ENCODE measurements around the gene GNA12.
A peak's percentile ranks its signal among the peaks of the same experiment; 100 is the strongest.

The GNA12 gene

DNA sequence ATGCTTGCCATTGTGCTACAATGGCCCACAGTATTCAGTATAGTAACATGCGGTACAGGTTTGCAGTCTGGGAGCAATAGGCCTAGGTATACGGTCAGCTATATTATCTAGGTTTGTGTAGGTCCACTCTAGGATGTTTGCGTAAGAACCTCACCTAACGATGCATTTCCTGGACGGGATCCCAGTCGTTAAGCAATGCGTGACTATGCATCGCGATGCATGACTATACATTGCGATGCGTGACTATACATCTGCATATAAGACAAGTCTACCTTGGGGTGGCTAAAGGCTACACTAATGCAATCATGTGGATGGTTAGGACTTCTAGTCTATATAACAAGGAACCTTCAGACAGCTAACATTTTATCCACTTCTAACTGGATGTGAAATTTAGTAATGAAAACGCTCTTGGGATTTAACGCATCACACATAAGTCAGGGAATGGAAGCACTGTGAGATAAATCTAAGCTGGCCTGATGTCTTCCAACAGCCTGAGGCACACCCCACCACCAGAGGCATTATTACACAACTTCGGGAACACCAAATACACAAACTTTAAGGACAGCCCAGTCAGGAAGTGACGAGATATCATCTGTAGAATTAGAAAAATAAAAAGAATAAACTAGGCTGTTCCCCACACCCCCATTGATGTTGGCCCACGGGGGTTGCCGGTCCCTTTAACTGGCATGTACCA is 9.2 kb downstream of the GNA12 start:
- DNase-seq = no peak

- no peak for DNase-seq
Observed at GRCh38 chr7:2833083-2833910, 10.8 kb downstream of the GNA12 start.

GRCh38 chr7:2832461-2832860 is 11.6 kb downstream of the GNA12 start:
- DNase-seq = no peak

- no peak for DNase-seq
Observed at GRCh38 chr7:2830609-2831376, 13.3 kb downstream of the GNA12 start.

DNA sequence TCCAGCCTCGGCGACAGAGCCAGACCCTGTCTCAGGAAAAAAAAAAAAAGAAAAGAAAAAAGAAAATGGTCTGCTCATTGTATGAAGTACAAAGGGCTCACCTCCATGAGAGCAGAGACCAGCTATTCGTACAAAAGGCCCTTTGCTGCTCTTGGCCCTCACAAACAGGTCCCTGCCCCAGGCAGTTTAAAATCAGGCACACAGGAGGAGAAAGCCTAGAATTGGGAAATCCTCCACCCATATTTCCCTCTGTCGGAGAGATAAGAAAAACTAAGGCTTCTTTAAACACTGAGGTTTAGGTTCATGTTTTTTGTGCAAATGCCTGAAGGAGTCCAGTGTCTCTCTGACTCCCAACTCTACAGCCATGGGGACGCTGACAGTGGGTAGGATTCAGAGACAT is 15.1 kb downstream of the GNA12 start:
- DNase-seq = no peak

DNA sequence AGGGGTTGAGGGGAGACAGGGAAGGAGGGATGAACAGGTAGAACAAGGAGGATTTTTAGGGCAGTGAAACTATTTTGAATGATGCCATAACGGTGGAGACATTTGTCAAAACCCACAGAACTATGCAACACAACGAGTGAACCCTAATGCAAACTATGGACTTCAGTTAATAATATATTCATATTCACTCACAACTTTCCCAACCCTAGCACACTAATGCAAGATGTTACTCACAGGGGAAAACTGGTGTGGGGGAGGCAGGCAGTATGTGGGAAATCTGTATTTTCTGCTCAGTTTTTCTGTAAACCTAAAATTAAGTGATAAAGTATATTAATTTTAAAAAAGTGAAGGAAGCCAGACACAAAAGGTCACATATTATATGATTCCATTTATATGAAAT is 17.3 kb downstream of the GNA12 start:
- no peak for DNase-seq

GRCh38 chr7:2825559-2826227 is 18.4 kb downstream of the GNA12 start:
- no peak for DNase-seq

DNA sequence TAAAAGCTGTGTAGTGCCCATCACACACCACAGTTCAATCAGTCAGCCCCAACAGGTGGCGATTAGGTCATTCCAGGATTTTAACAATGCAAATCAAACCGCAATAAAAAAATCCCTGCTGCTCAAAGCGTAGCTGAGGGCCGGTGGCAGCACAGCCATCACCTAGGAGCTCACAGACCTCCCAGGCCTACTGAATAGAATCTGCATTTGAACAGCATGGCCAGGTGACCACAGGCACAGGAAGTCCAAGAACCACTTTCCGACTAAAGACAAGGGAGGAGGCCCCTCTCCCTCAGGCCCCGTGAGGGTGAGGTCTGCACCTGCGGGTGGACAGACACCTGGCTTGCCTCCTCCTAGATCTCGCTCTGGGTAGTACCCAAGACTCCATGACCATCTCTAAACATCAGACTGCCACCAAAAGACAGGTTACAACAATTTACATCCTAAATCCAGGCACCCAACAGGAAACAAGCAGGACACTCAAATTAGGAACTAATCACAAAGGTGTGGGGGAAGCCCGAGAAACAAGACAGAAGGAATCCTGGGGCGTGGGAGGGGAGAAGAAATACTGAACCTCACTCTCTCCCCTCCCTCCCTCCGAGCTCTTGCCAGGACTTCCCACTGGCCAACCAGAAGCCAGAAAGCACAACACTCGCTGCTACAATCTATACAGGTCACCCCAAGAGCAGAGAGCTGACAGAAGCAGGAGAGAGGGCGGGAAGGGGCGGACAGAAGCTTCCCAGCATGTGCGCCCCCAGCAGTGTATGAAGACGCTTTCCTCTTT is 19.2 kb downstream of the GNA12 start:
- peak in 1 of 2 experiments; percentile 12 for DNase-seq

DNA sequence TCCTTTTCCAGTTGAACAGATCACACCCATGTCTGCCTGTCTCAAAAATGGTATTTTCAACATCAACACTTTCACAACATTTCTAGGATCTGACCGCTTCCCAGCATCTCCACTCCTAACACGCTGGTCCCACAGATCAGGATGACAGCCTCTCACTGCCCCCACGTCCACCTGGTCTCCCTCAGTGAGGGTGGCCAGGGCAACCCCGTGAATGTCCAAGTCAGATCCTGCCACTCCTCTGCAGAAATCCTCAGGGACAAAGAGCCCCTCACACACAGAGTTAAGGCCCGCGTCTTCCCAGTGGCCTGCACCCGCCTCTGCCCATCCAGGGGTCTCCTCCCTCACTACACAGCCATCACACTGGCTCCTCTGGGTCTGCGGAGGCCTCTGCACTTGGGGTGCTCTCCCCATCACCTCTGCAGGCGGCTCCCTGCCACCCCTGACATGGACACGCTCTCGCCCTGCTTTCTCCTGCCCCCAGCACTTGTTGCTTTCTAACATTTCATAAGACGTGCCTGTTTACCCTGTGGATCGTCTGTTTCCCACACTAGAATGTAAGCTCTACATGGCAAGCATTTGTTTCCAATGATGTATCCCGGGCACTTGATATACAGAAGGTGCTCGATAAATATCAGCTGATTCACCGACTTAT is 20.0 kb downstream of the GNA12 start:
- DNase-seq = no peak

GRCh38 chr7:2823130-2823529 is 21.0 kb downstream of the GNA12 start:
- DNase-seq = no peak

DNA sequence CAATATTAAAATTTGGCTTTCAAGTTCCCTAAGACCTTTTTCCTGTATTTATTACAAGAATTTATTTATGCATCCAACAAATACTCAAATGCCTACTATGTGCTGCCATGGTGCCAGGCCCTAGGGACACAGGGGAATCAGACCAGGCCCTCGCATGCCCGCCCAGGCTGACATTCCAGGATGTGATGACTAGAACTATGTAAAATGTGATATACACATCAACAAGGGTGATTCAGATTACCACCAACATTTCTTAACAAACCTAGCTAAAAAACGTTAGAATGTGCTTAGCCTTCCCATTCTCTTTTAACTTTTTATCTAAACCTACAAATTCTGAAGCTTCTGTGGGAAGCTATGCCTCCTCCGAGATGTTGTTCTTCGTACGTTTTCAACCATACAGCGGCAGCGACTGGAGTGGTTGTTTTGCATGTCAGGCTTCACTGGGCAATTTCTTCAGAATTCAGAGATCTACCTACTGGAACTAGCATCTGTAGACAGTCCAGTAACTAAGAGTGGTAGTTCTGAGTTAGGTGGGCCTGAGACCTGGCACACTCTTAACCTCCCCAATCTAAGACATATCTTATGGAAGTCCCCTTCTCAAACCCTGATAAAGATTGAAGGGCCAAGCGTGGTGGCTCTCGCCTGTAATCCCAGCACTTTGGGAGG is 22.1 kb downstream of the GNA12 start:
- no peak for DNase-seq

- DNase-seq = no peak
Observed at GRCh38 chr7:2821161-2821841, 22.8 kb downstream of the GNA12 start.

DNA sequence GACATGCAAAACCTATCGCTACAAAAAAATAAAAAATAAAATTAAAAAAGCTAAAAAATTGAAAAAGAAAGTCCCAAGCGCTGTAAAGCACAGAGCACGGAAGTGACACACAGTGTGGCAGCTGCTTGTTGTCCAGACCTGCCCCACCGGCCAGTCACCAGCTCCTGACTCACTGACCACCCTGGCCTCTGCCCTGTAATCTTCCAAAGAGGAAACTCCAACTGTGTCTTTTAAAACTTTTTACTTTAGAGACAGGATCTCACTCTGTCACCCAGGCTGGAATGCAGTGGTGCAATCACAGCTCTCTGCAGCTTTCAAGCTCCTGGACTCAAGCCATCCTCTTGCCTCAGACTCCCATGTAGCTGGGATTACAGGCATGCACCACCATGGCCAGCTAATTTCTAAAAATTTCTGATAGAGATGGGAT is 23.6 kb downstream of the GNA12 start:
- DNase-seq = no peak

GRCh38 chr7:2819954-2820397 is 24.1 kb downstream of the GNA12 start:
- DNase-seq = no peak

- no peak for DNase-seq
Observed at GRCh38 chr7:2819161-2819953, 24.8 kb downstream of the GNA12 start.

DNA sequence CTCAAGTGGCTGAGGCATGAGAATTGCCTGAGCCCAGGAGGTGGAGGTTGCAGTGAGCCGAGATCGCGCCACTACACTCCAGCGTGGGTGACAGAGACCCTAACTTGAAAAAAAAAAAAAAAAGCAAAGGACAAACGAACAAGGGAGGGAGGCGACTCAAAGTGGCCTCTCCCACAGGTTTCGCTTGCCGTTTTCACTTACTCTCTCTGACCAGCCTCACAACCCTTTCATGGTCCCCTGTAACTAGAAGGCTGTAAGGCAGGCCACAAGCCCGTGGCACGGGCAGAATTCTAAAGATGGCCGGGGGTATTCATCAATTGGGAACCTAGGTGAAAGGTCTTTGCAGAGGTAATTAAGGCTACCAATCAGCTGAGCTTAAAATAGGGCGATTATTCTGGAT is 25.5 kb downstream of the GNA12 start:
- no peak for DNase-seq

GRCh38 chr7:2818121-2818520 is 26.0 kb downstream of the GNA12 start:
- DNase-seq = no peak

DNA sequence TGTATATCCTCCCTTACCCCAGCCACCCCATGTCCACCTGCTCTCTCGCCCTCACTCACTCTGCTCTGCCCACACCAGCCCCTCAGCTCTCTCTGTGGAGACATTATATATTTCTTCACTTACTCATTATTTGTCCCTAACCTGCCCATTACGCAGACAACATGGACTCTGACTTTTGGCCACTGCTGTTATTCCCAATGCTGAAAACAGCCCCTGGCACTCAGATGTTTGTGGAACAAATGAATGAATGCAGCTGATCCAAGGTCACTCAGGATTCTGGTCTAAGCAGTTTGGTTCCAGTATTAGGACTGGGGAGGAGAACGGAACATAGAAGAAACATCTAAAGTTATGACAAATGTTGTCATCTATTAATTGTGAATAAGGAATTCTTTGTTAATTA is 26.7 kb downstream of the GNA12 start:
- DNase-seq = no peak

DNA sequence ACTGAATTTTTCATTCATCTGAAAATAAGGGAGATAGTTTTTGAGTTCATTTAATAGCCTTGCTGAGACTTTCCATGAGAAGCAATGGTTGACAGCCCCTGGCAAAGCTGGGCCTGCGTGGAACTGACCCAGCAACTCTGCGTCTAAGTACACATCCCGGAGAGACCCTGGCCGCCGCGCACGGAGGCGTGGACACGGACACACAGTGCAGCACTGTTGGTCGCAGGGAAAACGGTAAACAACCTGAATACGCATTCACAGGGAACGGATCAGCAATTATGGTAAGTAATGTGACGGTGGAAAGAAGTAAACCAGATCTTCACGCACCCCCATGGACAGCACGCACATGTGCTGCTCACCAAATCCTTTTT is 28.2 kb downstream of the GNA12 start:
- no peak for DNase-seq
